Ovary (tissue), 3 donors: ENCODE results near the gene HIVEP1.

Experiments used
- POLR2A ChIP-seq: fragments of 450-650 bp; IDR thresholded peaks from one replicate; pipeline ENCODE4 v1.6.1; 2017; ENCODE audit warnings: antibody characterized with exemption, mild to moderate bottlenecking, moderate library complexity
- TF ChIP-seq, protein P1 (sequence below), 3 donors: fragments of 450-650 bp in 2 of 3; fragments of 200-600 bp in 1 of 3; IDR thresholded peaks; one replicate each; pipeline versions ENCODE4 v1.5.1 to v1.8.0; 2016 to 2022; ENCODE audit warnings: antibody characterized with exemption in 3 of 3, mild to moderate bottlenecking in 1 of 3
- donor health status: DM: no; HTN: no; CAD: no.

DNA sequence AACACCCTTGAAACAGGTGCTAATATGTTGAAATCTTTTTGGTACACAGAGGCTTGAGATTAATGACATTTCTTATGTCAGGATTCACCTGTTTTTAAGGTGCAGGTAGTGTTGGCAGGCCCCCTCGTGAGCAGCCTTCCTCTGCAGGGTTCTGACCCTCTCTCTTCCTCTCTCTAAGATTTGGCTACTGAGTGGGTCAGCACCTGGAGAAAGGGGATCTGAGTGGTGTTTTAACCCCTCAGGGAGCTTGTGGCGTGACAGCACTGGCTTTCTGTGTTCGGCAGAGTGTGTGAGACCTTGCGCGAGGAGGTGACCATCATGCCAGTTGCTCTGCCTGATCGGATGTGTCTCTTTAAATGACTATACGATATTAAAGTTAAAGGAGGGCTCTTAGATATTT is 37.1 kb downstream of the HIVEP1 start:
- no peak for TF ChIP-seq POLR2A
- TF ChIP-seq, protein P1, sequence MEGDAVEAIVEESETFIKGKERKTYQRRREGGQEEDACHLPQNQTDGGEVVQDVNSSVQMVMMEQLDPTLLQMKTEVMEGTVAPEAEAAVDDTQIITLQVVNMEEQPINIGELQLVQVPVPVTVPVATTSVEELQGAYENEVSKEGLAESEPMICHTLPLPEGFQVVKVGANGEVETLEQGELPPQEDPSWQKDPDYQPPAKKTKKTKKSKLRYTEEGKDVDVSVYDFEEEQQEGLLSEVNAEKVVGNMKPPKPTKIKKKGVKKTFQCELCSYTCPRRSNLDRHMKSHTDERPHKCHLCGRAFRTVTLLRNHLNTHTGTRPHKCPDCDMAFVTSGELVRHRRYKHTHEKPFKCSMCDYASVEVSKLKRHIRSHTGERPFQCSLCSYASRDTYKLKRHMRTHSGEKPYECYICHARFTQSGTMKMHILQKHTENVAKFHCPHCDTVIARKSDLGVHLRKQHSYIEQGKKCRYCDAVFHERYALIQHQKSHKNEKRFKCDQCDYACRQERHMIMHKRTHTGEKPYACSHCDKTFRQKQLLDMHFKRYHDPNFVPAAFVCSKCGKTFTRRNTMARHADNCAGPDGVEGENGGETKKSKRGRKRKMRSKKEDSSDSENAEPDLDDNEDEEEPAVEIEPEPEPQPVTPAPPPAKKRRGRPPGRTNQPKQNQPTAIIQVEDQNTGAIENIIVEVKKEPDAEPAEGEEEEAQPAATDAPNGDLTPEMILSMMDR (IDR thresholded peaks at IDR 0.05): no peak
